ENCODE results near the gene OR51D1.

The OR51D1 gene

GRCh38 chr11:4607781-4608666 lies 29.3 kb upstream of the OR51D1 start, which contains the start of gene TRIM68 (continued):
- TF ChIP-seq, protein P1, sequence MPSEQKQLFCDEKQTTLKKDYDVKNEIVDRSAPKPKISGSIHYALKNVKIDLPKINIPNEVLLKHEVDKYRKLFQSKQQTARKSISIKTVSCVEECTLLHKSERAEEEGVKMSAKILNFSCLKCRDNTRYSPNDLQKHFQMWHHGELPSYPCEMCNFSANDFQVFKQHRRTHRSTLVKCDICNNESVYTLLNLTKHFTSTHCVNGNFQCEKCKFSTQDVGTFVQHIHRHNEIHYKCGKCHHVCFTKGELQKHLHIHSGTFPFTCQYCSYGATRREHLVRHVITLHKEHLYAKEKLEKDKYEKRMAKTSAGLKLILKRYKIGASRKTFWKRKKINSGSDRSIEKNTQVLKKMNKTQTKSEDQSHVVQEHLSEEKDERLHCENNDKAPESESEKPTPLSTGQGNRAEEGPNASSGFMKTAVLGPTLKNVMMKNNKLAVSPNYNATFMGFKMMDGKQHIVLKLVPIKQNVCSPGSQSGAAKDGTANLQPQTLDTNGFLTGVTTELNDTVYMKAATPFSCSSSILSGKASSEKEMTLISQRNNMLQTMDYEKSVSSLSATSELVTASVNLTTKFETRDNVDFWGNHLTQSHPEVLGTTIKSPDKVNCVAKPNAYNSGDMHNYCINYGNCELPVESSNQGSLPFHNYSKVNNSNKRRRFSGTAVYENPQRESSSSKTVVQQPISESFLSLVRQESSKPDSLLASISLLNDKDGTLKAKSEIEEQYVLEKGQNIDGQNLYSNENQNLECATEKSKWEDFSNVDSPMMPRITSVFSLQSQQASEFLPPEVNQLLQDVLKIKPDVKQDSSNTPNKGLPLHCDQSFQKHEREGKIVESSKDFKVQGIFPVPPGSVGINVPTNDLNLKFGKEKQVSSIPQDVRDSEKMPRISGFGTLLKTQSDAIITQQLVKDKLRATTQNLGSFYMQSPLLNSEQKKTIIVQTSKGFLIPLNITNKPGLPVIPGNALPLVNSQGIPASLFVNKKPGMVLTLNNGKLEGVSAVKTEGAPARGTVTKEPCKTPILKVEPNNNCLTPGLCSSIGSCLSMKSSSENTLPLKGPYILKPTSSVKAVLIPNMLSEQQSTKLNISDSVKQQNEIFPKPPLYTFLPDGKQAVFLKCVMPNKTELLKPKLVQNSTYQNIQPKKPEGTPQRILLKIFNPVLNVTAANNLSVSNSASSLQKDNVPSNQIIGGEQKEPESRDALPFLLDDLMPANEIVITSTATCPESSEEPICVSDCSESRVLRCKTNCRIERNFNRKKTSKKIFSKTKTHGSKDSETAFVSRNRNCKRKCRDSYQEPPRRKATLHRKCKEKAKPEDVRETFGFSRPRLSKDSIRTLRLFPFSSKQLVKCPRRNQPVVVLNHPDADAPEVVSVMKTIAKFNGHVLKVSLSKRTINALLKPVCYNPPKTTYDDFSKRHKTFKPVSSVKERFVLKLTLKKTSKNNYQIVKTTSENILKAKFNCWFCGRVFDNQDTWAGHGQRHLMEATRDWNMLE (tag by site-specific recombination; conservative IDR thresholded peaks at IDR 0.05; ENCODE audit: low read depth) = peak; percentile 89
- peak; percentile 56 for TF ChIP-seq ZNF600 (tag by site-specific recombination; IDR thresholded peaks at IDR 0.05)

- ChIA-PET CTCF (no interaction called here), POLR2A (no interaction called here)
- Histone ChIP-seq H3K27ac (ENCODE audit: extremely low read depth, low read depth, low read length) (no peak overlapping the region), H3K4me1 (ENCODE audit: control insufficient read depth, insufficient read depth, low read length) (0 out of 2 replicates have a peak, but pooled peaks cover 3% of the 10 kb centered on the region), H3K36me3 (ENCODE audit: control insufficient read depth in 2 of 2, insufficient read depth in 1 of 2, low read length in 2 of 2) (peaks cover 0 to 2% of the 10 kb centered on the region in 2 experiments; a peak in 1 of 3 replicates), H3K9me3 (ENCODE audit: control insufficient read depth, insufficient read depth, low read depth, low read length) (no peaks in the 10 kb centered on the region), H3K4me3 (ENCODE audit: low read depth, low read length) (no peak overlapping the region)
- no peak for TF ChIP-seq ZNF175 (tag by site-specific recombination; IDR thresholded peaks at IDR 0.05)
- TF ChIP-seq, protein P2, sequence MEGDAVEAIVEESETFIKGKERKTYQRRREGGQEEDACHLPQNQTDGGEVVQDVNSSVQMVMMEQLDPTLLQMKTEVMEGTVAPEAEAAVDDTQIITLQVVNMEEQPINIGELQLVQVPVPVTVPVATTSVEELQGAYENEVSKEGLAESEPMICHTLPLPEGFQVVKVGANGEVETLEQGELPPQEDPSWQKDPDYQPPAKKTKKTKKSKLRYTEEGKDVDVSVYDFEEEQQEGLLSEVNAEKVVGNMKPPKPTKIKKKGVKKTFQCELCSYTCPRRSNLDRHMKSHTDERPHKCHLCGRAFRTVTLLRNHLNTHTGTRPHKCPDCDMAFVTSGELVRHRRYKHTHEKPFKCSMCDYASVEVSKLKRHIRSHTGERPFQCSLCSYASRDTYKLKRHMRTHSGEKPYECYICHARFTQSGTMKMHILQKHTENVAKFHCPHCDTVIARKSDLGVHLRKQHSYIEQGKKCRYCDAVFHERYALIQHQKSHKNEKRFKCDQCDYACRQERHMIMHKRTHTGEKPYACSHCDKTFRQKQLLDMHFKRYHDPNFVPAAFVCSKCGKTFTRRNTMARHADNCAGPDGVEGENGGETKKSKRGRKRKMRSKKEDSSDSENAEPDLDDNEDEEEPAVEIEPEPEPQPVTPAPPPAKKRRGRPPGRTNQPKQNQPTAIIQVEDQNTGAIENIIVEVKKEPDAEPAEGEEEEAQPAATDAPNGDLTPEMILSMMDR (tag by site-specific recombination; IDR thresholded peaks at IDR 0.05) = no peak
- TF ChIP-seq KLF8 (tag by site-specific recombination; IDR thresholded peaks at IDR 0.05) = no peak
- TF ChIP-seq ZNF830 (tag by site-specific recombination; IDR thresholded peaks at IDR 0.05; ENCODE audit: low read depth) = no peak
- no peak for TF ChIP-seq HOXA7 (CRISPR knock-in tag; IDR thresholded peaks at IDR 0.05; ENCODE audit: borderline replicate concordance)
- TF ChIP-seq ZNF610 (tag by site-specific recombination; IDR thresholded peaks at IDR 0.05; ENCODE audit: borderline replicate concordance) = no peak
- no peak for TF ChIP-seq ZNF19 (tag by site-specific recombination; IDR thresholded peaks at IDR 0.05; ENCODE audit: low read depth)
- no peak for TF ChIP-seq ZNF777 (tag by site-specific recombination; IDR thresholded peaks at IDR 0.05; ENCODE audit: borderline replicate concordance)
- no peak for TF ChIP-seq ZNF2 (tag by site-specific recombination; IDR thresholded peaks at IDR 0.05)
- TF ChIP-seq ZBTB8A (tag by site-specific recombination; IDR thresholded peaks at IDR 0.05) = no peak
- TF ChIP-seq ZNF776 (tag by site-specific recombination; IDR thresholded peaks at IDR 0.05; ENCODE audit: borderline replicate concordance) = no peak
- no peak for TF ChIP-seq KLF16 (tag by site-specific recombination; IDR thresholded peaks at IDR 0.05)
- no peak for TF ChIP-seq HOXC10 (CRISPR knock-in tag; IDR thresholded peaks at IDR 0.05)
- TF ChIP-seq ZNF530 (tag by site-specific recombination; IDR thresholded peaks at IDR 0.05; ENCODE audit: low read depth) = no peak
- no peak for TF ChIP-seq ZNF426 (tag by site-specific recombination; IDR thresholded peaks at IDR 0.05)
- TF ChIP-seq TSHZ1 (tag by site-specific recombination; IDR thresholded peaks at IDR 0.05; ENCODE audit: borderline replicate concordance) = no peak
Measured at GRCh38 chr11:4610258-4610935, 26.9 kb upstream of the OR51D1 start.
